GM19193 (cell line): ENCODE results near the gene SLC25A1.

Source experiments
- POLR2A ChIP-seq: IDR thresholded peaks from 4 replicates; pipeline ENCODE4 v1.6.1; 2011; ENCODE audit not compliant: insufficient read depth, insufficient read length; ENCODE audit errors: extremely low read depth

SLC25A1 gene

DNA sequence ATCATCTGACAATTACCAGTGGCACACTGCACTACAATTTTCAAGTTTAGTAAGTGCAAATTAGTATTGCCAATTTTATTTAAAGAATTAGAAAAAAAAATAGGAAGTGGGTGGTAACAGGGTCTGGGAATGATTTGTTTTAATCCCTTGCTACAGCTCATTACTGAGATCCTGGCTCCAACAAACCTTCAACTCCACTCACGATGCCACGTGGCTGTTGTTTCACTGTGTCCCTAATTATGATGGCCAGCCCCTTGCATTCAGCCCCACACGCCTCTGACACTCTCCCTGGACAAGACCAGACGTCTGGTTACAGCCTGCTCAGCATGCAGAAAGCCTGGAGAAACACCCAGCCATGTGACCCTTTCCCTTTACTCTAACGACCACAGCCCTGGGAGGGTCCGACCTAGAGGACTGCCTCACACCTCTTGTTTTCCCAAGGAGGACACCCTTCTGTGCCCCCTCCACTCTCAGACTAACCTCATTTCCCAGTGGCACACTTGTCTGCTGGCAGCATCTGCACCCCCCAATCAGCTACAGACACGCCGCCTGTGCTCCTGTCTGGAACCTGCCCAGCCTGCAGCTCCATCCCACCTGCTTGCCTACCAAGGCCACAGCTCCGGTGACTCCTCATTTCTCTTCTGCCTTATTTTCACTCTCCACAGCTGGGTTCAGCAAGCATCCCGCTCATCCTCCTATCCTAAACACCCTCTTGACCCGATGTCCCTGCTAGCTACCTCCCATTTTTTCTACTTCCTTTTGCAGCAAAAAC lies 18.5 kb upstream of the SLC25A1 start:
- no peak for TF ChIP-seq POLR2A

DNA sequence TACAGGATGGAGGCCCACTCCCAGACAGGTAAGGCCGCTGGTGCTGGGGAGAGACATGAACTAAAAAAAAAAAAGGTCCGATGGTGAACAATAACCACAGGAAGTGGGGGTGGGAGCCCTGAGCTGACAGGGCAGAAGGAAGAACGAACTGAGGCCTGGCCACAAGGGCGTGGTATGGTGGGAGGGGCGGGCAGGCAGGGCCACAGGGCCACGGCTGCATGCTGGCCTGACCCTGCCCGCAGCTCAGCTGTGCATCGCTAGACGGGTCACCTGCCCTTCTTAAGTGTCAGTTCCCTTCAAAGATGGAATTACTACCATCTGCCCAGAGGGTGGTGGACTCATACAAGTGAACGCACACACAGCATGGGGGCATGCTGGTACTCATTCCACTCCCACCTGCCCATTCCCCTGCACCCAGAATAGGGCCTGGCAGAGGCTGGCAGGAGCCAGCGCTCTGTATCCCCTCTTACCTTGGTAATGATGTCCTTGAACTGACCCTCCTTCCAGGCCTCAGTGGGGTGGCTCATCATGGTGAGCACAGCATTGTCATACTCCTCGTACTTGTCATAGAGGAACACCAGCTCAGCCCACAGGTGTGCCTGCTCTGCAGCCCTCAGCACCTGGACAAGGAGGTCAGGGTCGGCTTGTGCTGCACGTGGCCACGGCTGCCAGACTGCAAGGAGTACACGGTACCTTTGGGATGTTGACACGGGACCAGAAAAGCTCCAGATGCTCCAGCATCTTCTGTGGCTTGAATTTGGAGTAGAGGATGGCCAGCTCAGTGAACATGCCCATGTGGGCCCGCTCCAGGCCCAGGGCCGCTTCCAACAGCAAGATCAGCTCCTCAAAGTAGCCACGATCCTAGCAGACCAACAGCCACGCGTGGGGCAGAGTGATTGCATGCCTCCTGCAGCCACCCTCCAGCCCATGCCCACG lies 17.5 kb upstream of the SLC25A1 start:
- no peak for TF ChIP-seq POLR2A

DNA sequence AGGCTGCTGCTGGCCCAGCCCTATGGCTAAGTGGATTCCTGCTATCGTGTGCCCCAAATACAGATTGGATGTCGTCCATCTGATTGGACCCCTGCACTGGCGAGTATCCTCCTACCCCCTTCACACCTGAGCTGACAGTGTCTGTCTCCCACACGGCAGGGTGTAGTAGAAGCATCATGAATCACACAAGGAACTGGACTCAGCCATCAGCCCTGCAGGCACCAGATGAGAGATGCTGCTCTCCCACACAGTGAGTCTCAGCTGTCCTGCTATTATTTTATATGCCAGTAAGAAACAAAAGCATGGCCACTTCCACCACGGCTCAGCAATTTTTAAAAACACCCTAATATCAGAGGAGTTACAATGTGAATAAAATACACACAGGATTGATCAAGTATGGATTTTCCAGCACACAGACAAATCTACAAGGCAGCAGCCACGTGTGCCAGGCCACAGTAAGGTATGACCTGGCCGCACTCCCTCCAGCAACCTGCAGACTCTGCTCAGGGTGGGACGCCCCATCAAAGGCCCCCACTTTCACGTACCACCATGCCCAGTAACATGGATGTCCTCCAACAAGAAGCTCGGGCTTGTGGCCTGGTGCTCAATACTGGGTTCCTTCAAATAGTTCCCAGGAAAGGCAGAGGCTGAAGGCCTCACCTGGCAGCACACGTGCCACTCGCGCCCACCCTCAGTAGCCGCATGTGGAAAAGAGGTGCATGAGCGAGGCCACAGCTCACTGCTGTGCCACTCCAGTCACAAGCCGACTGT lies 16.4 kb upstream of the SLC25A1 start:
- TF ChIP-seq POLR2A = no peak

DNA sequence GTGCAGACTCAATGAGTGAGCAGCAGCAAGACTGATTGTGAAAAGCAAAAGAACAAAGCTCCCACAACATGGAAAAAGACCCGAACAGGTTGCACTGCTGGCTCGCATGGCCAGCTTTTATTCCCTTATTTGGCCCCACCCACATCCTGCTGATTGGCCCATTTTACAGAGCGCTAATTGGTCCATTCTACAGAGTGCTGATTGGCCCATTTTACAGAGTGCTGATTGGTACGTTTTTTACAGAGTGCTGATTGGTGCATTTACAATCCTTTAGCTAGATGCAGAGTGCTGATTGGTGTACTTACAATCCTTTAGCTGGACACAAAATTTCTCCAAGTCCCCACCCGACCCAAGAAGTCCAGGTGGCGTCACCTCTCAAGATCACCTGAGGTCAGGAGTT lies 15.3 kb upstream of the SLC25A1 start:
- TF ChIP-seq POLR2A = no peak

DNA sequence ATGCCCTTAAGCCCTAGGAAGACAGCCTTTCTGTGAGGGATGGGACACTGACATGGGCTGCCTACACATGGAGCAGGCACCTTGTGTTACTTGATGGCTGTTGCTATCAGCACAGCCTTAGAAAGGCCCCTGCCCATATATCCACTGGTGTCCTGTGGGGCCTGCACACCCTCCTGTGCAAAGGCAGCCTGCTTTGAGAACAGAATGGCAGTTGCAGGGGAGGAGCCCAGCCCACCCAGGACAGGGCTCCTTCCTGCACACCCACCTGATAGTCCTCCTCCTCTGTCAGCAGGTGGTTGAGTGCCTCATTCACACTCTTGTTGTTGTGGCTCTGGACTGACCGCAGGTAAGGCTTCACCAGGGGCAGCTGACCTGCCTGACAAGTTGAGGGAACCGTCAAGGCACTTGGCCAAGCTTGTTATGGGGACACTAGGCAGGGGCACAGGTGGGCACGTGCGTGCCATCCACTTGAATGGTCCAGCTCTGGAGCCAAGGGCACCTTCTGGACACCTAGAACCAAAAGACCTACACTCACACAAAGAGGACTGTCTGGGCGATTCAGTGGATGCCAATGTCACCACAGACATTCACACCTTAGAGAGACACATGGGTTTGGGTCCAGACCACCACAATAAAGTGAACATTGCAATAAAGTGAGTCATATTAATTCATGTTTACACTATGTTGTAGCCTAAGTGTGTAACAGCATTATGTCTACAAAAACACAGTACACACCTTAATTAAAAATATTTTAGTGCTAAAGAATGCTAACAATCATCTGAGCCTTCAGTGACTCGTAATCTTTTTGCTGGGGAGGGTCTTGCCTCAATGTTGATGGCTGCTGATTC lies 9.4 kb upstream of the SLC25A1 start:
- TF ChIP-seq POLR2A = no peak

DNA sequence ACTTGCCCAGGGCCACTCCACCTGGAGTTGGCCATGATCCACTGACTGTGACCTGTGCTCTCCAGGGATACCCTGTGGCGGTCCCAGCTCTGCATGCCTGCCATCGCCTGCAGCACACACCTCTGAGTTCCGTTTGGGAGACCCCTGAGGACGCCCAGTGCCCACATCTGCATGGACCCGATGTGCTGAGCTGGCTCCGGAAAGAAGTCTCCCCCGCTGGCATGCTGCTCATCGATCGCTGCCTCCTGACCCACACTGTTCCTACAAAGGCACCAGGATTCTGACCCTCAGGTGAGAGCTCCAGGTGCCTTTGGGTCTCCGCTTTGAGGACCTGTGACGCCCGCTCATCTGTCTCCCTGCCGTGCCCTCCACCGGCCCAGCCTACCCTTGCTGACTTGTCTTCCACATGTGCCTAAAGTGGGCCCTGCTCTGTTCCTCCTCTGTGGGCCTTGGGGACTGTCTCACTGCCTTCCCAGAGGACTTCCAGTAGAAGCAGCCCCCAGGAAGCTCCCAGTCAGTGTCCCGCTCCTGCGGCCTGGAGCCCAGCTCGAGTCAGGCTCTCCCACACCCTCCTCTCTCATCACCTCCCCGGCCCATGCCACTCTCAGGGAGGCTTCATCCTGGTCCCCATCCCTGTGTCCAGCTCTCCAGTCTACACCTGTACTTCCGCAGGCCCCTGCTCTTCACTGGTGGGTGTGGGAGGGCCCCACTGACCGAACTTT lies 5.9 kb upstream of the SLC25A1 start:
- TF ChIP-seq POLR2A = no peak

DNA sequence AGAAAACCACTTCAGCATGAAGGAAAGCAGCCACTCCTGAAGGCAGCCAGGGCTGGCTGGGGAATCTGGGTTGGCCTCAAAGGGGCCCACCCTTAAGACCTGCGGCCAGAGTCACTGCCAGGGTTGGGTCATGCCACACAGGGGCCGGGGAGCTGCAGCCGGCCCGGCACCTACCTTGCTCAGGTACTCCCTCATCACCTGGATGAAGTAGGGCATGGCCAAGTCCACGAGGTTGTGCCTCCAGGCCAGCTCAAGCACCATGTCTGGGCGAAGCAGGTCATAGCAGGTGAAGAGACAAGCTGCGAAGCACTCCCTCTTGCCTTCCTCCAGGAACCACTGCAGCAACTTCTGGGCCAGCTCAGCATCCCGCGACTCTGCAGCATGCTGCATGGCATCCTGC lies 4.7 kb upstream of the SLC25A1 start:
- TF ChIP-seq POLR2A = no peak

DNA sequence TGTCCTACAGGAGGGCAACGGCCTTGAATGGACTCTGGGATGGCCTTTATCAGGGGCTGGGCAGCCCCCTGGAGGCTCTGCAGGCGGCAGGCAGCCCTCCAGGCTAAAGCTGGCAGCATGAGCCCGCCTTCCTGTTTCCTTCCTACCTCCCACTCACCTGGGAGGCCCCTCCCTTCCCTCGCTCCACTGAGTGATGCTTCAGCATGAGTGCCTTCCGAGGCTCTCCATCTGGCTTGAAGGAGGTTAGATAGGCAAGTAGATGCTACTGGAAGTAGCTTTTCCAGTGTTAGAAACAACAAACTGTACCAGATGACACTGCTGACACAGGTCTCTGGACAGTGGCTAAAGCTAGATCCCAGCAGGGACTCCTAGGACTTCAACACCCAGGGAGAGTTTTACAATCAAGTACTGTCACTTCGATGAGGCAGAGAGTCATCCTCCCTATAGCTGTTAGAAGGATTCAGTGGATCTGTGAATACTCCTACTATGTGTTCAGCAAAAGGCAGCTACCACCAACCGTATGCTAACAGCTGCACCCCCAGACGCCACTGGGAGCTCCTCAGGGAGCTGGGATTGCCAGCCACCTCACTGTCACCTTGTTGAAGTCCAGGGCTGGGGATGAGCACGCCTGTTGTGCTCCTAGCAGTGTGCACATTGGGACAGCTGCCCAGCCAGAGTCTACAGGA lies 4.1 kb upstream of the SLC25A1 start:
- no peak for TF ChIP-seq POLR2A

DNA sequence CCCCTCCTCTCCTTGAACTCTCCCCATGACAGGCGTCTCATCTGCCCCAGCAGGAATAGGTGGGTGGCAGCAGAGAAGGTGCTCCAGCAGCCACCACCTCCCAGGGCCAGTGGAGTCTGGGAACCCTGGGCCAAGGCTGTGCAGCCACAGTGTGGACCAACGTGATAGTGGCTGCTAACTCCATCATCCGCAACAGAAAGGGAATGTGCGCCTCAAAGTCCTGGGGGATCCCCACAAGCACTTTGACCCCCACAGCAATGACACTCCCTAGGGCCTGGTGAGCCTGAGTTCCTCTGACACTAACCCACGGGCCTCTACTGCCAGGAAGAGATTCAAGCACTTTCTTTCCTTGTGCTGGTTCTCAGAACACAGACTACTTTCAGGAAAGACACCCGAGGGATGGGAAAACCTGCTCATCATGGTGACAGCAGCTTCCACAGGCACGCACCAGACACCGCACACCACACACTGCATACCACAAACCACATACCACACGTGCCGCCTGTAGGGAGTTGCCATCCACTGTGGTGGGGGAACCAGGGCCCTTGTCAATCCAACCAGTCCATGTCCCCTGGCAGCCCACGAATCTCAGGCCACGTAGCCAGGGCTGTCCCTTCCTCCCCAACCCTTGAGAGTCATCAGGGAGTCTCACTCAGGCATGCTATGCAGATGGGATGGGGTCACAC lies 3.4 kb upstream of the SLC25A1 start:
- TF ChIP-seq POLR2A = no peak

DNA sequence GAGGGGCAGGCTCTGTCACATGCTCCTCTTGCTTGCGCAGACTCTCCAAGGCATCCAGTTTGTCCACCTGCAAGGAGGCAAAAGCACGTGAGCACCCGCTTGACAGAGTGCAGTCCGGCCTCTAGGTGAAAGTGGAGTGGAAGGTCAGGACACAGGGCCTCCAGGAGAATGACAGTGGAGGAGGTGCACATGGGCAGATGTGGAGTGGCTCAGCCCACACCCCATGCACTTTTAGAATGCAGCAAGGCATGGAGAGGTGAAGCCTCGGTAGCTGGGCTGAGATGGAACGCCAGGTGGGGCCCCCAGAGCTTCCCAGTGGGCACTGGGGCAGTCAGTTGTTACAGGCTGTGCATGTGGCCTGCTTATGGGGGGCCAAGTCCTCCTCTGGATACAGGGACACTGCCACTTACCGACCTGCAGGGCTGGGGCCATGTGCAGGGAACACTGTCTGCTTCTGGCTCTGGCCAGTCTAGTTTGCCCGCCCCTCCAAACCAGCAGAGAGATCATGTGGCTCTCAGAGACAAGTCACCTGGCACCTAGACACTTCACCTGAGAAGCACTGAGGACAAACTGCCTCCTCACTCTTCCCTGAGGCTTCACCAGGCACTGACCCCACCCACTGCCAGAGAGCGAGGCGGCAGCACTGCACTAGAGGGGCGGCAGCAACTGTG lies 2.3 kb upstream of the SLC25A1 start:
- no peak for TF ChIP-seq POLR2A

DNA sequence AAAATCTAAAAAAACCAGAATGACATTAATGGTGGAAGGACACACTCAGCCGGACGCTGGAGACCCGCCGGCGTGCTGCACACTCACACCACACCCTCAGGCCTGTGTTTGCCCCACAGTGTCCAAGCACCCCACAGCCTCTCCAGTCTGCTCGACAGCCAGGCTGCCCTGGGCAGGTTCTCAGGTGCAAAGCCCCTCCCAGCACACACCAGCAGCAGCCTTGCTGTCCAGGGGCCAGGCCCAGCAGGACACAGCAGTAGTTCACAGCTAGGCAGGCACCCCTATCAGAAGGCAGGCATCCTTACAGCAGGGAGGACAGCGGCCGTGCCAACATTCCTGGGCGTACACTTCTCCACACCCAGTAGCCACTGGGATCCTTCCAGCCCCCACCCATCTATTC lies 1.7 kb upstream of the SLC25A1 start:
- no peak for TF ChIP-seq POLR2A

DNA sequence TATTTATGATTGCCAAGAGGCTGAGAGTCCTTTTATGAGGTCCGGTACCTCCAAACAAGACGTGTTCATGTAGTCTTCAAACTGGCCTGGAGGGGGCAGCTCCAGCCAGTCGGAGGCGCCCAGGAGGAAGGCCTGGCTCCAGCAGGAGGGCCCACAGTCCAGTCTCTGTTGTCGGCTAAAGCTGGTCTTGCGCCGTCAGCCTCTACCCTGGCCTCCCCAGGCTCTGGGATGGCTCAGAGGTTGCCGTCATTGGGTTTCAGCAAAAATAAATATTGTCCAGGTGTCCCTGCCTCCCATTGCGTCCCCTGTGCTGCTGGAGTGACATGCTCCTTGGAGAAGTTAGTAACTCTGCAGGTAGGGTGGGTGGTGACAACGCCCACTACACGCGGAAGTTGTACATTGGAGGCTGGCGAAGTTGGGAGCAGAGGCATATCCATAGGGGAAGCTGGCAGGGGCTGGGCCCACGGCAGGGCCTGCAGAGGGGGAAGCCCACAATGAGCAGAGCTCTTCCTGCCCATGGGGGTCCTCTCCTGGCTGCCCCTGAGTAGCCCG lies 1.0 kb upstream of the SLC25A1 start:
- TF ChIP-seq POLR2A = no peak
